Measurements from ENCODE around the gene ANKS1B. TPM values are rescaled to one million over a fixed set of nuclear protein-coding genes. Genes with fewer than 3 reads are reported as not detected.
"Not testable (repeated sequence)": the region's sequence is repeated elsewhere in the genome, so short reads cannot be mapped to it uniquely, and the experiment has no call there.

ANKS1B gene
- total RNA-seq, 2 donors from 2014 or later, result 45.5 to 65.9 TPM

GRCh38 chr12:99609455-99610181 is 375.1 kb downstream of the ANKS1B start:
- ATAC-seq (ENCODE audit: insufficient number of reproducible peaks, low FRiP score, low read depth), result no peak
- H3K4me3 ChIP-seq, result no peak overlapping the region
- H3K9me3 ChIP-seq, result no peaks in the 10 kb centered on the region

DNA sequence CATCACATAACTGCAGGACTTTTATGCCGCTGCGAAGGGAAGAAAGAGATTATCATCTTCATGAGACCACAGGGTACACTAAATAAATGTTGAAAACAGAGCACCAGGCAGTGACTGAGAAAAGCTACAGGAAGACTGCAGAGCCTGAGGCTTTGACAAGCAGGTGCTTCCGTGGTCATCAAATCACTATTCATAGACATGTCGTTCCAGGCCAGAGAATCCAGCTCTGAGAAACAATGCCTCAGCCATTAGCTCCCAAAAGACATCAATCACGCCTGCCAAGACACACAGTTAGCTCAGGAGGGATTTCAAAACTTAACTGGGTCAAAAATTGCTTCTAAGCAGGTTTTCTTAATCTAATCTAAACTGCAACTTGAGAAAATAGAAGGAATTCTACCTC is 384.3 kb downstream of the ANKS1B start:
- no peak for ATAC-seq (ENCODE audit: insufficient number of reproducible peaks, low FRiP score, low read depth)
- Histone ChIP-seq H3K27me3 (replicated peaks; ENCODE audit: insufficient read depth) (no peaks in the 10 kb centered on the region), H3K36me3 (no peaks in the 10 kb centered on the region), H3K4me3 (no peak overlapping the region), H3K9me3 (no peaks in the 10 kb centered on the region), H3K4me1 (ENCODE audit: control insufficient read depth in 1 of 2, low read depth in 2 of 2) (no peaks in the 10 kb centered on the region), H3K27ac (no peak overlapping the region)
- TF ChIP-seq CTCF (IDR thresholded peaks at IDR 0.05), result no peak
- DNase-seq (ENCODE audit: low spot score), result no peak

More at GRCh38 chr12:99609455-99610181, 375.1 kb downstream of the ANKS1B start:
- Histone ChIP-seq H3K36me3 (no peaks in the 10 kb centered on the region), H3K4me1 (ENCODE audit: control insufficient read depth in 1 of 2, low read depth in 2 of 2) (peaks cover 0 to 10% of the 10 kb centered on the region in 2 donors), H3K27ac (no peak overlapping the region), H3K27me3 (replicated peaks; ENCODE audit: insufficient read depth) (no peaks in the 10 kb centered on the region)
- no peak for TF ChIP-seq CTCF (IDR thresholded peaks at IDR 0.05)
- DNase-seq (ENCODE audit: low spot score), result no peak

- no peak overlapping the region for H3K27ac ChIP-seq
- no peaks in the 10 kb centered on the region for H3K9me3 ChIP-seq
- H3K36me3 ChIP-seq, result no peaks in the 10 kb centered on the region
- no peak for DNase-seq (ENCODE audit: low spot score)
- no peak overlapping the region for H3K4me3 ChIP-seq
- no peak for TF ChIP-seq CTCF (IDR thresholded peaks at IDR 0.05)
- H3K4me1 ChIP-seq (ENCODE audit: control insufficient read depth in 1 of 2, low read depth in 2 of 2), result no peaks in the 10 kb centered on the region
- no peaks in the 10 kb centered on the region for H3K27me3 ChIP-seq (replicated peaks; ENCODE audit: insufficient read depth)
- ATAC-seq (ENCODE audit: insufficient number of reproducible peaks, low FRiP score, low read depth), result no peak
Observed at GRCh38 chr12:99598785-99599184, 386.0 kb downstream of the ANKS1B start.

DNA sequence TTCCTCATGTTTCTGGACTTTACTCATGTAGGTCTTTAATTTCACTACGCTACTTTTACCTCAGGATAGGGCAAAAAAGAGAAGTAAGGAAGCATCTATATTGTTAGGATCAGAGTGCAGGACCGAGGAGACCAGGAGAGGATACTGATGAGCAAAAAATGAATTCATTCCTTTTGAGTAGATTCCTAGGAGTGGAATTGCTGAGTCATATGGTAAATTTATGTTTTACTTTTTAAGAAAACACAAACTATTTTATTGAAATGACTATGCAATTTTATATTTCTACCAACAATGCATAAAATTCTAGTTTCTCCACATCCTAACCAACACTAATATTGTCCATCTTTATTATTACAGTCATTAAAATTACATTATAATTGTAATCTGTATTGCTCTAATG is 388.0 kb downstream of the ANKS1B start:
- H3K9me3 ChIP-seq, result no peaks in the 10 kb centered on the region
- H3K27ac ChIP-seq, result no peak overlapping the region
- no peaks in the 10 kb centered on the region for H3K4me1 ChIP-seq (ENCODE audit: control insufficient read depth in 1 of 2, low read depth in 2 of 2)
- TF ChIP-seq CTCF (IDR thresholded peaks at IDR 0.05), result no peak
- no peaks in the 10 kb centered on the region for H3K36me3 ChIP-seq
- no peaks in the 10 kb centered on the region for H3K27me3 ChIP-seq (replicated peaks; ENCODE audit: insufficient read depth)
- no peak overlapping the region for H3K4me3 ChIP-seq
- ATAC-seq (ENCODE audit: insufficient number of reproducible peaks, low FRiP score, low read depth), result no peak
- DNase-seq (ENCODE audit: low spot score), result no peak

DNA sequence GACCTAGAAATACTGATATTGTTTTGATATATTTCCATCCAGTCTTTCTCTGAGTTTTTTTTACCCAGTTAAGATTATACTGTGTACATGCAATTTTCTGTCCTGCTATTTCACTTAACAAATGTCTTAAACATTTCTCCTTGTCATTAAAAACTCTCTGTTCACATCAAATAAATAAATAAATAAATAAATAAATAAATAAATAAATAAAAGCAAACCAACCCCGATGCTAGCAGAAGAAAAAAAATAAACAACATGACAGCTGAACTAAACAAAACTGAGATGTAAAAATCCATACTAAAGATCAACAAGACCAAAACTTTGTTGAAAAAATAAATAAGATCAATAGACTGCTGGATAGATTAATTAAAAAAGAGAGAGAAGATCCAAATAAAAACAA is 407.6 kb downstream of the ANKS1B start:
- H3K9me3 ChIP-seq; H3K4me1 ChIP-seq (ENCODE audit: control insufficient read depth in 1 of 2, low read depth in 2 of 2); DNase-seq (ENCODE audit: low spot score); H3K27me3 ChIP-seq (replicated peaks; ENCODE audit: insufficient read depth); ATAC-seq (ENCODE audit: insufficient number of reproducible peaks, low FRiP score, low read depth); H3K27ac ChIP-seq; H3K4me3 ChIP-seq; H3K36me3 ChIP-seq: not testable (repeated sequence)

- TF ChIP-seq CTCF (IDR thresholded peaks at IDR 0.05), result no peak
- Histone ChIP-seq H3K4me1 (ENCODE audit: control insufficient read depth in 1 of 2, low read depth in 2 of 2) (no peaks in the 10 kb centered on the region), H3K9me3 (no peaks in the 10 kb centered on the region), H3K4me3 (no peak overlapping the region), H3K27me3 (replicated peaks; ENCODE audit: insufficient read depth) (no peaks in the 10 kb centered on the region), H3K27ac (no peak overlapping the region), H3K36me3 (no peaks in the 10 kb centered on the region)
- DNase-seq (ENCODE audit: low spot score) (no peak), ATAC-seq (ENCODE audit: insufficient number of reproducible peaks, low FRiP score, low read depth) (no peak)
Observed at GRCh38 chr12:99573980-99574379, 410.8 kb downstream of the ANKS1B start.
